HL-60 (cell line): ENCODE measurements around the gene TAT.

Experiments used
- DNase-seq, 2 experiments: peaks; one replicate each; pipeline ENCODE4 v3.0.0-alpha.2; 2010 to 2020; ENCODE audit warnings: low read depth in 1 of 2, low spot score in 1 of 2
- H3K27ac ChIP-seq: fragments of 250-450 bp; sonication (Bioruptor Pico); replicated peaks from 2 replicates; pipeline ENCODE4 v1.5.1; 2020; ENCODE audit warnings: mild to moderate bottlenecking, moderate library complexity
- H3K27me3 ChIP-seq: fragments of 250-450 bp; sonication (Bioruptor Pico); 2 replicates; pipeline ENCODE4 v1.5.1; 2021; ENCODE audit warnings: mild to moderate bottlenecking, moderate library complexity; ENCODE audit not compliant: insufficient read depth, poor library complexity, severe bottlenecking
- H3K4me3 ChIP-seq: replicated peaks from 2 replicates; pipeline ENCODE4 v1.5.1; 2011; ENCODE audit warnings: mild to moderate bottlenecking, control low read depth, low read length; ENCODE audit not compliant: insufficient read depth
- GABPA ChIP-seq: IDR thresholded peaks from 2 replicates; pipeline ENCODE4 v1.6.1; 2012; ENCODE audit warnings: low read depth
- POLR2AphosphoS5 ChIP-seq: IDR thresholded peaks from 2 replicates; pipeline ENCODE4 v1.6.1; 2012; ENCODE audit warnings: low read depth
- SPI1 ChIP-seq: IDR thresholded peaks from 2 replicates; pipeline ENCODE4 v1.6.1; 2012; ENCODE audit warnings: low read depth, mild to moderate bottlenecking, borderline replicate concordance
- long read RNA-seq: library from polyadenylated mRNA; unstranded; transcript quantifications from one replicate; pipeline ENCODE4 v2.0.0, GENCODE V29; 2020
- TF ChIP-seq, protein P1 (sequence below): IDR thresholded peaks from one replicate; pipeline ENCODE4 v1.5.1; 2011; ENCODE audit warnings: low read length, control low read depth, inconsistent platforms; ENCODE audit not compliant: insufficient read depth
- TF ChIP-seq, protein P2 (sequence below): IDR thresholded peaks from 2 replicates; pipeline ENCODE4 v1.6.1; 2012; ENCODE audit warnings: low read depth; ENCODE audit not compliant: insufficient replicate concordance

TAT gene
- long read RNA-seq = 0 reads

DNA sequence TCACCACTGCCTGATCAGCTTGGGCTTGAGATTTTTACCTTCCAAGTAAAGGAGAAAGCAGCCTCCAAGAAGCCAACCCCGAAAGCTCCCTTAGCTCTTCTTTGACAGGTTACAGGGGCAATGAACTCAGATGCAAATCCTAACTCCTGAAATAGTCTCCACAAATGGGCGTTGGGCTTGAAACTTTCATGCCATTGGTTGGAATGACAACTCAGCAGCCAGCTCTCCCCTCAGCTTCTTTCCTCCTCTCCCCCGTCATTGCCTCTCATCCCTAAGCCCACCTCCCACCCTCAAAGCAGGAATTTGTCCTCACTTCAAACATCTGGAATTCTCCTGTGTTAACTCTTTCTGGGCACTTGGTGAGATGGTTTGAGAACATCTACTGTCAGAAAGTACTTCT lies at the start of gene TAT:
TSS of gene TAT (minus strand) at position 122 of the 400 bp plus-strand sequence. CDS start 677 bp downstream, outside the sequence.
- no peak for DNase-seq
- no peak within 1 kb of the TSS for H3K27ac ChIP-seq
- peaks cover 6% of the 10 kb centered on the region for H3K27me3 ChIP-seq
- TF ChIP-seq POLR2AphosphoS5 = no peak
- TF ChIP-seq, protein P1, sequence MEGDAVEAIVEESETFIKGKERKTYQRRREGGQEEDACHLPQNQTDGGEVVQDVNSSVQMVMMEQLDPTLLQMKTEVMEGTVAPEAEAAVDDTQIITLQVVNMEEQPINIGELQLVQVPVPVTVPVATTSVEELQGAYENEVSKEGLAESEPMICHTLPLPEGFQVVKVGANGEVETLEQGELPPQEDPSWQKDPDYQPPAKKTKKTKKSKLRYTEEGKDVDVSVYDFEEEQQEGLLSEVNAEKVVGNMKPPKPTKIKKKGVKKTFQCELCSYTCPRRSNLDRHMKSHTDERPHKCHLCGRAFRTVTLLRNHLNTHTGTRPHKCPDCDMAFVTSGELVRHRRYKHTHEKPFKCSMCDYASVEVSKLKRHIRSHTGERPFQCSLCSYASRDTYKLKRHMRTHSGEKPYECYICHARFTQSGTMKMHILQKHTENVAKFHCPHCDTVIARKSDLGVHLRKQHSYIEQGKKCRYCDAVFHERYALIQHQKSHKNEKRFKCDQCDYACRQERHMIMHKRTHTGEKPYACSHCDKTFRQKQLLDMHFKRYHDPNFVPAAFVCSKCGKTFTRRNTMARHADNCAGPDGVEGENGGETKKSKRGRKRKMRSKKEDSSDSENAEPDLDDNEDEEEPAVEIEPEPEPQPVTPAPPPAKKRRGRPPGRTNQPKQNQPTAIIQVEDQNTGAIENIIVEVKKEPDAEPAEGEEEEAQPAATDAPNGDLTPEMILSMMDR = no peak
- no peak for TF ChIP-seq SPI1
- TF ChIP-seq, protein P2, sequence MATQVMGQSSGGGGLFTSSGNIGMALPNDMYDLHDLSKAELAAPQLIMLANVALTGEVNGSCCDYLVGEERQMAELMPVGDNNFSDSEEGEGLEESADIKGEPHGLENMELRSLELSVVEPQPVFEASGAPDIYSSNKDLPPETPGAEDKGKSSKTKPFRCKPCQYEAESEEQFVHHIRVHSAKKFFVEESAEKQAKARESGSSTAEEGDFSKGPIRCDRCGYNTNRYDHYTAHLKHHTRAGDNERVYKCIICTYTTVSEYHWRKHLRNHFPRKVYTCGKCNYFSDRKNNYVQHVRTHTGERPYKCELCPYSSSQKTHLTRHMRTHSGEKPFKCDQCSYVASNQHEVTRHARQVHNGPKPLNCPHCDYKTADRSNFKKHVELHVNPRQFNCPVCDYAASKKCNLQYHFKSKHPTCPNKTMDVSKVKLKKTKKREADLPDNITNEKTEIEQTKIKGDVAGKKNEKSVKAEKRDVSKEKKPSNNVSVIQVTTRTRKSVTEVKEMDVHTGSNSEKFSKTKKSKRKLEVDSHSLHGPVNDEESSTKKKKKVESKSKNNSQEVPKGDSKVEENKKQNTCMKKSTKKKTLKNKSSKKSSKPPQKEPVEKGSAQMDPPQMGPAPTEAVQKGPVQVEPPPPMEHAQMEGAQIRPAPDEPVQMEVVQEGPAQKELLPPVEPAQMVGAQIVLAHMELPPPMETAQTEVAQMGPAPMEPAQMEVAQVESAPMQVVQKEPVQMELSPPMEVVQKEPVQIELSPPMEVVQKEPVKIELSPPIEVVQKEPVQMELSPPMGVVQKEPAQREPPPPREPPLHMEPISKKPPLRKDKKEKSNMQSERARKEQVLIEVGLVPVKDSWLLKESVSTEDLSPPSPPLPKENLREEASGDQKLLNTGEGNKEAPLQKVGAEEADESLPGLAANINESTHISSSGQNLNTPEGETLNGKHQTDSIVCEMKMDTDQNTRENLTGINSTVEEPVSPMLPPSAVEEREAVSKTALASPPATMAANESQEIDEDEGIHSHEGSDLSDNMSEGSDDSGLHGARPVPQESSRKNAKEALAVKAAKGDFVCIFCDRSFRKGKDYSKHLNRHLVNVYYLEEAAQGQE = no peak
- TF ChIP-seq GABPA = no peak
- no peak within 1 kb of the TSS for H3K4me3 ChIP-seq

DNA sequence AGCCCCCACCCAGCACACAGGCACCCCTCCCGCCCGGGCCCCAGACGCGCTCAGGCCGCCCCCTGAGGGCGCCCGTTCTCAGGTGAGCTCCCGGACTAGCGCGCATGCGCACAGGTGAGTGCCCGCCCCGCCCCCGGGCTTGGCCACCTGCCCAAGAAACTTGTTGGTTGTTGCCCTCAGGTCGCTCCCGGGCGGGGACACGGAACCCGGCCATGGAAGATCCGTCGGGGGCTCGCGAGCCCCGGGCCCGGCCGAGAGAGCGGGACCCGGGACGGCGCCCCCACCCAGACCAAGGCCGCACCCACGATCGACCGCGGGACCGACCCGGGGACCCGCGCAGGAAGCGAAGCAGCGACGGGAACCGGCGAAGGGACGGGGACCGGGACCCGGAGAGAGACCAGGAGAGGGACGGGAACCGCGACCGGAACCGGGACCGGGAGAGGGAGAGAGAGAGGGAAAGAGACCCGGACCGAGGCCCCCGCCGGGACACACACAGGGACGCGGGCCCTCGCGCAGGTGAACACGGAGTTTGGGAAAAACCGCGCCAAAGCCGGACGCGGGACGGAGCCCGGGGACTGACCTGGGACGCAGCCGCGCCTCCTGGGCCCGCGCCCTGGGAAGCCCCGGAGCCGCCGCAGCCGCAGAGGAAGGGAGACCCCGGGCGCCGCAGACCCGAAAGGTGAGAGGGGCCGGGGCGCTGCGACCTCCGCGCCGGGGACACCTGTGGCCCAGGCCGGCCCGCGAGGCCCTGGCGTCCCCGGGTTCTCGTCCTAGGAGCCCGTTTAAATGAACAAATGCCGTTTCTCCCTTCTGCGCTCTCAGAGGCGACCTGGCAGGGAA lies 49.3 kb upstream of the TAT start, which contains the start of gene MARVELD3:
TSS of gene MARVELD3 (plus strand) at position 167 of the 840 bp plus-strand sequence. CDS start at position 213, 46 bp downstream.
- no peak for TF ChIP-seq SPI1
- Histone ChIP-seq H3K27ac (no peak within 1 kb of the TSS), H3K4me3 (no peak within 1 kb of the TSS), H3K27me3 (peaks cover 31% of the 10 kb centered on the region)
- DNase-seq = no peak

DNA sequence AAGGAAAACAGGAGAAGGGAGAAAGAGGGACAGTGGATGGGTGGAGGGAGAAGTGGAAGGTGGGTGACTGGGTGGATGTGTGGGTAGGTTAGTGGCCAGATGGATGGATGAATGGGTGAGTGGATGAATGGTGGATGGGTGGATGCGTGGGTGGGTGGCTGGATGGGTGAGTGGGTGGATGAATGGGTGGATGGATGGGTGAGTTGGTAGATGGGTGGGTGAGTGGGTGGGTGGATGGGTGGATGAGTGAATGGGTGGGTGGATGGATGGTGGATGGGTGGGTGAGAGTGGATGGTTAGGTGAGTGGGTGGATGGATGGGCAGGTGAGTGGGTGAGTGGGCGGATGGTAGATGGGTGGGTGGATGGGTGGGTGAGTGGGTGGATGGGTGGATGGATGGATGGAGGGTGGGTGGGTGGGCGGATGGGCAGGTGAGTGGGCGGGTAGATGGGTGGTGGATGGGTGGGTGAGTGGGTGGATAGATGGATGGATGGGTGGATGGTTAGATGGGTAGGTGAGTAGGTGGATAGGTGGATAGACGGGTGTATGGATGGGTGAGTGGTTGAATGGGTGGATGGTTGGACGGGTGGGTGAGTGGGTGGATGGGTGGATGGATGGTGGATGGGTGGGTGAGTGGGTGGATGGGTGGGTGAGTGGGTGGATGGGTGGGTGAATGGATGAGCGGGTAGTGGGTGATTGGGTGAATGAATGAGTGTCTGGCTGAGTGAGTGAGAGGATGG lies 48.4 kb upstream of the TAT start:
- no peak for DNase-seq
- Histone ChIP-seq H3K27me3 (peaks cover 28% of the 10 kb centered on the region), H3K27ac (no peak overlapping the region), H3K4me3 (no peak overlapping the region)
- TF ChIP-seq, protein P1 = no peak

DNA sequence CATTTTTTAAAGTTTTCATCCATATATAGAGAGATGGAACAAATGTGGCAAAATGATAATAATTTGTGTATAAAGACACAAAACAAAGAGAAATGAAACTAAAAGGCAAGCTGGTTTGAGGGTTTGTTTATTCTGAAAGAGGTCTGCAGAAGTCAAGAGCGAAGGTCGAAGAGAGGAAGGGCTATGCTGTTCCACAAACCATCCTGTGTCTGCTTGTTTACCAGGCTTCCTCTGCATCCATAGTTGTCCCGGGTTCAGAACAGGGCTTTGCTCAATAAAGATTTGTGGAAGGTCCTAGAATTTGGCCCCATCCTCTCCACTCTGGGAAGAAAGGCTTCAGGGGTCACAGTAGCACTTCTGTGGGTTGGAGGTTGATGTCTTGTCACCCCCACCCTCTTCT lies 46.7 kb upstream of the TAT start:
- DNase-seq = no peak
- TF ChIP-seq SPI1 = no peak
- no peak for TF ChIP-seq GABPA
- TF ChIP-seq, protein P2 = no peak
- TF ChIP-seq, protein P1 = no peak
- no peak for TF ChIP-seq POLR2AphosphoS5
- Histone ChIP-seq H3K27ac (no peak overlapping the region), H3K27me3 (peaks cover 30% of the 10 kb centered on the region), H3K4me3 (no peak overlapping the region)
